ENCODE measurements around the gene CSAD. TPM values are rescaled to one million over a fixed set of nuclear protein-coding genes. Genes with fewer than 3 reads are reported as not detected.

The CSAD gene
- total RNA-seq, 1 experiment from 2014 or later, result 11.5 TPM

DNA sequence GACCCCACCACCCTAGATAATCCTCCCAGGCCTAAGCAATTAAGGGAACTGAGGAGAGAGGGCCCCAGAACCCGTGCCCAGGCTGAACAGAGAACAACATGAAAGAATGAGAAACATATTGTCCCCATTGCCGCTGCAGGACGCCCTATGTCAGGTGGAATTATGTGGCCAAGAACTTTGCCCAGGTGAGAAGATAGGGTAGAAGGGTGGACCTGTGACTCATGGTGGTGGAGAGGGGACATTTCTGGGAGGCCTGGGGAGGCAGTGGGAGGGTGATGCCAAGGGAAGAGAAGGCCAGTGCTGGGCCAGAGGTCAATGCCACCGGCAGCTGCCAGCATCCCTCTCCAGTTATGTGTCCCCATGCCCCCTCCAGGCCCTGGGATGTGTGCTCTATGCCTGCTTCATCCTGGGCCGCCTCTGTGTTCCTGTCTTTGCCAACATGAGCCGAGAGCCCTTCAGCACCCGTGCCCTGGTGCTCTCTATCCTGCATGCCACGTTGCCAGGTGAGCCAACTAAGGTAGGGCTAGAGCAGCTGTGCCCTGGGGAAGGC lies 61.9 kb downstream of the CSAD start:
- ChIA-PET CTCF (no interaction called here), POLR2A (no interaction called here)
- TF ChIP-seq CREB1 (CRISPR knock-in tag; IDR thresholded peaks at IDR 0.05) (no peak), TP53 (CRISPR knock-in tag; IDR thresholded peaks at IDR 0.05) (no peak), GTF2I (CRISPR knock-in tag; conservative IDR thresholded peaks at IDR 0.05) (no peak), ZSCAN18 (CRISPR knock-in tag; IDR thresholded peaks at IDR 0.05) (no peak), USF1 (CRISPR knock-in tag; IDR thresholded peaks at IDR 0.05) (no peak), FOXK1 (CRISPR knock-in tag; IDR thresholded peaks at IDR 0.05) (no peak)
- TF ChIP-seq, protein P1, sequence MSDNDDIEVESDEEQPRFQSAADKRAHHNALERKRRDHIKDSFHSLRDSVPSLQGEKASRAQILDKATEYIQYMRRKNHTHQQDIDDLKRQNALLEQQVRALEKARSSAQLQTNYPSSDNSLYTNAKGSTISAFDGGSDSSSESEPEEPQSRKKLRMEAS (CRISPR knock-in tag; IDR thresholded peaks at IDR 0.05), result no peak
- TF ChIP-seq, protein P2, sequence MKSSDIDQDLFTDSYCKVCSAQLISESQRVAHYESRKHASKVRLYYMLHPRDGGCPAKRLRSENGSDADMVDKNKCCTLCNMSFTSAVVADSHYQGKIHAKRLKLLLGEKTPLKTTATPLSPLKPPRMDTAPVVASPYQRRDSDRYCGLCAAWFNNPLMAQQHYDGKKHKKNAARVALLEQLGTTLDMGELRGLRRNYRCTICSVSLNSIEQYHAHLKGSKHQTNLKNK (CRISPR knock-in tag; IDR thresholded peaks at IDR 0.05), result no peak
- no peak overlapping the region for H3K4me3 Mint-ChIP-seq
- peaks cover 4% of the 10 kb centered on the region for H3K9me3 Mint-ChIP-seq
- ATAC-seq (no peak), DNase-seq (ENCODE audit: low spot score) (no peak)
- peaks cover 33% of the 10 kb centered on the region for H3K27me3 Mint-ChIP-seq (ENCODE audit: low read depth)
- H3K27ac Mint-ChIP-seq, result no peak overlapping the region
- 0 out of 2 replicates have a peak, but pooled peaks cover 2% of the 10 kb centered on the region for H3K36me3 Mint-ChIP-seq
- 0 out of 2 replicates have a peak, but pooled peaks cover 2% of the 10 kb centered on the region for H3K4me1 Mint-ChIP-seq

- no peaks in the 10 kb centered on the region for H3K36me3 Mint-ChIP-seq
- ATAC-seq (no peak), DNase-seq (ENCODE audit: low spot score) (no peak)
- H3K27ac Mint-ChIP-seq, result no peak overlapping the region
- TF ChIP-seq RELA (CRISPR knock-in tag; IDR thresholded peaks at IDR 0.05; ENCODE audit: borderline replicate concordance), result no peak
- no peak for TF ChIP-seq ETV6 (CRISPR knock-in tag; IDR thresholded peaks at IDR 0.05)
- TF ChIP-seq E2F4 (CRISPR knock-in tag; IDR thresholded peaks at IDR 0.05; ENCODE audit: borderline replicate concordance, low read depth), result no peak
- TF ChIP-seq GTF2I (CRISPR knock-in tag; conservative IDR thresholded peaks at IDR 0.05), result peak; percentile 75
- TF ChIP-seq GRHL2 (CRISPR knock-in tag; IDR thresholded peaks at IDR 0.05; ENCODE audit: insufficient replicate concordance, severe bottlenecking), result no peak
- POLR2A ChIA-PET, result no interaction called here
- peaks cover 30% of the 10 kb centered on the region for H3K27me3 Mint-ChIP-seq (ENCODE audit: low read depth)
- H3K9me3 Mint-ChIP-seq, result no peaks in the 10 kb centered on the region
- H3K4me3 Mint-ChIP-seq, result no peak overlapping the region
- CTCF ChIA-PET, result interaction anchor here (0.6 to 2.3 kb wide), 14 partner anchors 17 to 205 kb away, joined by 3 to 24 read pairs (median 4); partner anchors contain the start of genes AAAS, ESPL1 and SPRYD3
- H3K4me1 Mint-ChIP-seq, result 0 out of 2 replicates have a peak, but pooled peaks cover 2% of the 10 kb centered on the region
These were observed 64.7 kb downstream of the CSAD start for GRCh38 chr12:53115891-53116648.

GRCh38 chr12:53115112-53115890 lies 65.4 kb downstream of the CSAD start:
- DNase-seq (ENCODE audit: low spot score), result peak; percentile 92
- no peaks in the 10 kb centered on the region; the same call in 1 of the 2 replicates for H3K36me3 Mint-ChIP-seq
- CTCF ChIA-PET, result interaction anchor here (0.6 to 2.3 kb wide), 13 partner anchors 16 to 206 kb away, joined by 3 to 24 read pairs (median 4); partner anchors contain the start of genes AAAS, ESPL1 and SPRYD3
- H3K27ac Mint-ChIP-seq, result no peak overlapping the region
- H3K9me3 Mint-ChIP-seq, result peaks cover 2% of the 10 kb centered on the region
- peak; percentile 98 for ATAC-seq
- no peak overlapping the region for H3K4me3 Mint-ChIP-seq
- peaks cover 32% of the 10 kb centered on the region for H3K27me3 Mint-ChIP-seq (ENCODE audit: low read depth)
- 0 out of 2 replicates have a peak, but pooled peaks cover 2% of the 10 kb centered on the region for H3K4me1 Mint-ChIP-seq
- POLR2A ChIA-PET, result no interaction called here
- TF ChIP-seq ATF3 (CRISPR knock-in tag; conservative IDR thresholded peaks at IDR 0.05), result no peak
- no peak for TF ChIP-seq ZNF219 (CRISPR knock-in tag; IDR thresholded peaks at IDR 0.05; ENCODE audit: borderline replicate concordance)
- 0 out of 2 replicates have a peak, but pooled peaks have one; percentile 63 for TF ChIP-seq SMAD3 (CRISPR knock-in tag; IDR thresholded peaks at IDR 0.05; ENCODE audit: borderline replicate concordance)
- TF ChIP-seq, protein P3, sequence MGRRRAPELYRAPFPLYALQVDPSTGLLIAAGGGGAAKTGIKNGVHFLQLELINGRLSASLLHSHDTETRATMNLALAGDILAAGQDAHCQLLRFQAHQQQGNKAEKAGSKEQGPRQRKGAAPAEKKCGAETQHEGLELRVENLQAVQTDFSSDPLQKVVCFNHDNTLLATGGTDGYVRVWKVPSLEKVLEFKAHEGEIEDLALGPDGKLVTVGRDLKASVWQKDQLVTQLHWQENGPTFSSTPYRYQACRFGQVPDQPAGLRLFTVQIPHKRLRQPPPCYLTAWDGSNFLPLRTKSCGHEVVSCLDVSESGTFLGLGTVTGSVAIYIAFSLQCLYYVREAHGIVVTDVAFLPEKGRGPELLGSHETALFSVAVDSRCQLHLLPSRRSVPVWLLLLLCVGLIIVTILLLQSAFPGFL (CRISPR knock-in tag; IDR thresholded peaks at IDR 0.05; ENCODE audit: borderline replicate concordance), result no peak
- TF ChIP-seq NFATC4 (CRISPR knock-in tag; IDR thresholded peaks at IDR 0.05), result no peak
- peak; percentile 36; the same call in 1 of the 2 replicates for TF ChIP-seq USF2 (CRISPR knock-in tag; IDR thresholded peaks at IDR 0.05)
- TF ChIP-seq CBFB (CRISPR knock-in tag; IDR thresholded peaks at IDR 0.05; ENCODE audit: low read depth), result no peak
- TF ChIP-seq ESRRA (CRISPR knock-in tag; IDR thresholded peaks at IDR 0.05; ENCODE audit: borderline replicate concordance), result no peak
- no peak for TF ChIP-seq NFE2L1 (CRISPR knock-in tag; IDR thresholded peaks at IDR 0.05)
- TF ChIP-seq ZNF416 (CRISPR knock-in tag; IDR thresholded peaks at IDR 0.05), result no peak
- no peak for TF ChIP-seq TCF7 (CRISPR knock-in tag; IDR thresholded peaks at IDR 0.05; ENCODE audit: low read depth)

Measured in WTC11 (cell line).